Measurements from ENCODE around the gene CCDC40.

The CCDC40 gene

DNA sequence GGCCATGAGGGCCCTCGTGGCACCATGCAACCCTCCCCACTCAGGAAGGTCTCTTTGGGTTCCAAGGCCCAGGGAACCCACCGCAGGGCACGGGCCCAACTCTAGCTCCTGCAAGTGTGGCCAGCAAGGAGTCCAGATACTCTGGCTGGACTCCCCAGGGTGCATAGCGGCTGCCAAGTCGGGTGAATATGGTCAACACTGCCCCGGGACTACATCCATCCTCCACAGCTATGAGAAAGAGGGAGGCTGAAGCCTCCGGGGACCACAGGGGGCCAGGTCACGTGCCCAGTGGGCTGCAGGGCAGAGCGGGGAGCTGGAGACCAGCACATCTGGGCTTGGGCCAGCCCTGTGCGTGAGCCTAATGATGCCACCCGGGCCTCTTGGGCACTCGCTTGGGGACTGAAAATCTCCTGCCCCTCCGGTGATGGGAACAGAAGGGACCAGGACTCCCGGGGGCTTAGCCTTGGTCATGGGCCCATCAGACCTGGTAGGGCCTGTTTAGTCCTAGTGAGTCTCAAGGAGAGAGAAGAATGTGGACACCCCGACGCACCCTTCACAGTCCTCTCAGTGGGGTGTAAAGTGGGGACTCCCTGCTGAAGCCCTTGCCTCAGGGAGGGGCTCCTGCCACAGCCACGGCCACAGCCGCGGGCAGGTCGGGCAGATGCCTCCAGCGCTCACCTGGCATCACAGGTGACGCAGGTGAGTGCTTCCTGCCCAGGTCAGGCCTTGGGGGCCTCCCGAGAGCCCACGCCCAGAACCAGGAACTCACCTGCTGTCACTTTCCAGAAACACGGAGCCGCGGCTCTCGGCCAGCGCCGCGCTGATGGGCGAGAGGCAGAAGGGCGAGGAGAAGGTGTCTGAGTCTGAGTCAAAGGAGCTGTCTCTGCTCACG is 26.8 kb upstream of the CCDC40 start:
- Histone ChIP-seq H3K9ac (no peak overlapping the region), H3K4me3 (no peak overlapping the region)

DNA sequence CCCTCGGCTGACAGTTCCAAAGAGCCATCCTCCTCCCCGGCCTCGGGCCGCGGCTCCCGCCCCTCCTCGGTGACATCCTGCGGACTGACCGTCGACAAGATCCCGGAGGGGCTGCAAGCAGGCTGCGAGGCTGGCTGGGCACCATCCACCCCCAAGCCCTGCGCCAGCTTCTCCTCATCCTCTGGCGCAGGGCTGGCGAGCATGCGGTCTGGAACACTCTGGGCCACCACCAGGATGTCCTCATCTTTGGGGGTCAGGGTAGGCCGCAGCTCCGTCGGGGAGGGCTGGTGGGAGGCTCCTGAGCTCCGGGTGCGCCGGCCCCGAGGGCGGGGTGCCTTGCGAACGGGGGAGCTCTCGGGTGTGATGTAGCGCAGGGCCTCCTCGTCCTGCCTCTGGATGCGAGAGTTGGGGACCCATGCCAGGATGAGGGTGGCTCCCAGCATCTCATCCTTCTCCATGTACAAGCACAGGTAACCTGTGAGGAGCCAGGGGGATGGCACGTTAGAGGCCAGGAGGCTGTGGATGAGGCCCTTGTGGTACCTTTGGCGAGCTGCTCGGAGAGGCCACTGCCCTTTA is 26.1 kb upstream of the CCDC40 start:
- H3K4me1 ChIP-seq = peaks cover 0 to 20% (median 12%) of the 10 kb centered on the region in 10 experiments; a peak in 12 of 20 replicates
- peaks cover 8 to 21% (median 14%) of the 10 kb centered on the region in 11 experiments; a peak in 21 of 22 replicates for H3K9me3 ChIP-seq (replicated peaks in 1 of 11)
- H3K27me3 ChIP-seq = no peaks in the 10 kb centered on the region
- no peak overlapping the region for H3K9ac ChIP-seq
- H3K27ac ChIP-seq = no peak overlapping the region
- H3K4me2 ChIP-seq = no peak overlapping the region
- no peak for TF ChIP-seq Cebpa-rat (IDR thresholded peaks at IDR 0.05)
- H3K36me3 ChIP-seq = peaks cover 0 to 57% (median 23%) of the 10 kb centered on the region in 11 experiments; a peak in 16 of 22 replicates
- H3K4me3 ChIP-seq = no peak overlapping the region
- peaks cover 0 to 26% (median 0%) of the 10 kb centered on the region in 11 experiments; a peak in 9 of 22 replicates for H4K20me1 ChIP-seq

More for the DNA sequence above, 26.8 kb upstream of the CCDC40 start:
- Histone ChIP-seq H3K4me1 (peaks cover 0 to 24% (median 17%) of the 10 kb centered on the region in 10 experiments; a peak in 14 of 20 replicates), H3K27ac (no peak overlapping the region), H3K36me3 (peaks cover 0 to 50% (median 23%) of the 10 kb centered on the region in 11 experiments; a peak in 16 of 22 replicates), H3K27me3 (no peaks in the 10 kb centered on the region), H4K20me1 (peaks cover 0 to 26% (median 0%) of the 10 kb centered on the region in 11 experiments; a peak in 9 of 22 replicates), H3K4me2 (no peak overlapping the region), H3K9me3 (replicated peaks in 1 of 11) (peaks cover 6 to 13% (median 9%) of the 10 kb centered on the region in 11 experiments; a peak in 21 of 22 replicates)
- no peak for TF ChIP-seq Cebpa-rat (IDR thresholded peaks at IDR 0.05)

DNA sequence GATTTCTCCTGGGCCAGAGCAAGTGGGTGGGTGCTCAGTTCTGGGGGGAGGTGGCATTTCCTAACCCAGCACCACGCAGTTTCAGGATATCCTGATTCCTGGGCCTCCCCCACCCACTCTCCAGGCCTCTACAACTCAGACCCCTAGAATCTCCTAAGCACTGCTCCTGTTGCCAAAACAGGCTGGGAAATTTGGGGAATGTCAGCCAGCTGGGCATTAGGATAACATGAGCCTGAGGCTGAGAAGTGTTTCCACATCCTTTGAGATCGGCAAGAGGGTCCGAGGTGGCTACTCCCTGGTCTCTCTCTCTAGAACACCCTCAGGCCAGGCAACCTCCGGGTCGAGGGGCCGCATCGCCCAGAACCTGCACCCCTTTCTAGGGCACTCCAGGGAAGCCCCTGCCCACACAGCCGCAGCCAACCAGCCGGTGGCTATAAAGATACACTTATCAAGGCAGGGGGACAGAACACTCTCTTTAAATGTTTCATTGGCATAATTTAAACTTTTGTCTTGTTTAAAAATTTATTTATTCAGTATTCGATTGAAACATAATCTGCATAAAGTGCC is 24.4 kb upstream of the CCDC40 start:
- Histone ChIP-seq H3K27ac (no peak overlapping the region), H4K20me1 (peaks cover 0 to 23% (median 6%) of the 10 kb centered on the region in 11 experiments; a peak in 9 of 22 replicates), H3K9me3 (replicated peaks in 1 of 11) (peaks cover 8 to 25% (median 15%) of the 10 kb centered on the region in 11 experiments; a peak in 21 of 22 replicates), H3K4me3 (no peak overlapping the region), H3K36me3 (peaks cover 0 to 60% (median 23%) of the 10 kb centered on the region in 11 experiments; a peak in 16 of 22 replicates), H3K4me1 (peaks cover 0 to 13% (median 5%) of the 10 kb centered on the region in 10 experiments; a peak in 10 of 20 replicates), H3K27me3 (no peaks in the 10 kb centered on the region), H3K9ac (no peak overlapping the region), H3K4me2 (peak overlapping the region in 1 of 11 experiments; percentile 19; a peak in 3 of 22 replicates)
- no peak for TF ChIP-seq Cebpa-rat (IDR thresholded peaks at IDR 0.05)

DNA sequence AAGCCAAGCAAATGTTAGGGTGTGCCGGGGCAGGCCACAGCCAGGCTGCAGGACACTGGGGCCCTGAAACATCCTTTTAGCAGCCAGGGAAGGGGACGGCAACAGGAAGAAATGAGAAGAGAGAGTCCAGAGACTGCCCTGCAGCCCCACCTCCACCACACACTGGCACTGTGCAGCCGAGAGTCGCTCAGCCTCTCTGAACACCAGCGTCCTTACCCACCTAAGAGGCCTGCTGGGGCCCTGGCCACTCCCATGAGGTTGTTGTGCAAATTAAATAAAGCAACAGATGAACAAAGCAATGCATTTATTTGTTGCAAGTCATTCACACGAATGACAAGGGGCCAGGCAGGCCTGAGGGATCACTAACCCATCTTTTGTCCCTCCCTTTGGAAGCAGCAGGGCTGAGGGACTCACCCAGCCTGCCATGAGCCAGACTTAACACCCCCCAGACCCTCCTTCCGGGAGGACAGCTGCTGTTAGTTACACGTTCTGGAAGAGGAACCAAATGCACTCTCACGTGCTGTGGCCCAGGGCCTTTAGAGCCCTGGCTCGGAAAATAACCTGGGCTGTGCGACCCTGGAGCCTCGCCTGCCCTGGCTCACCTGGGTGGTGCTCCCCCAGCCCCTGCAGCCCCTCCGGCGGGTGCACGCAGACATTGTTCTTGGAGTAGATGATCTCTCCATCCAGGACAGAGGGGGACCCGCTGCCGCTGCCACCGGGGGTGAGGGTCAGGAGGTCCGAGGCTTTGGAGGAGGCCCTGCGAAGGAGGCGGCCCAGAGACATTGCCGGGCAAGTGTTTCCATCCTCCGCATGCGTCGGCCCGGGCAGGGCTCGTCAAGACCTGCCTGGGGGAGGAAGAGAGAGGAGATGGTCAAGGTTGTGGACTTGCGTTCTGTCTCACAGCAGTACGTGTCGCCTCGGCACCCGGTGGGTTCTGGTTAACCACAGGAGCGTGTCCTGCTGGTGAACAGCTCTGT is 23.4 kb upstream of the CCDC40 start:
- Histone ChIP-seq H3K27ac (no peak overlapping the region), H3K9ac (no peak overlapping the region), H3K4me2 (no peak overlapping the region), H3K4me3 (no peak overlapping the region), H3K4me1 (peaks cover 0 to 20% (median 9%) of the 10 kb centered on the region in 10 experiments; a peak in 10 of 20 replicates), H3K36me3 (peaks cover 0 to 60% (median 23%) of the 10 kb centered on the region in 11 experiments; a peak in 16 of 22 replicates), H3K27me3 (no peaks in the 10 kb centered on the region), H4K20me1 (peaks cover 0 to 22% (median 10%) of the 10 kb centered on the region in 11 experiments; a peak in 9 of 22 replicates), H3K9me3 (replicated peaks in 1 of 11) (peaks cover 8 to 25% (median 15%) of the 10 kb centered on the region in 11 experiments; a peak in 21 of 22 replicates)
- TF ChIP-seq Cebpa-rat (IDR thresholded peaks at IDR 0.05) = no peak

DNA sequence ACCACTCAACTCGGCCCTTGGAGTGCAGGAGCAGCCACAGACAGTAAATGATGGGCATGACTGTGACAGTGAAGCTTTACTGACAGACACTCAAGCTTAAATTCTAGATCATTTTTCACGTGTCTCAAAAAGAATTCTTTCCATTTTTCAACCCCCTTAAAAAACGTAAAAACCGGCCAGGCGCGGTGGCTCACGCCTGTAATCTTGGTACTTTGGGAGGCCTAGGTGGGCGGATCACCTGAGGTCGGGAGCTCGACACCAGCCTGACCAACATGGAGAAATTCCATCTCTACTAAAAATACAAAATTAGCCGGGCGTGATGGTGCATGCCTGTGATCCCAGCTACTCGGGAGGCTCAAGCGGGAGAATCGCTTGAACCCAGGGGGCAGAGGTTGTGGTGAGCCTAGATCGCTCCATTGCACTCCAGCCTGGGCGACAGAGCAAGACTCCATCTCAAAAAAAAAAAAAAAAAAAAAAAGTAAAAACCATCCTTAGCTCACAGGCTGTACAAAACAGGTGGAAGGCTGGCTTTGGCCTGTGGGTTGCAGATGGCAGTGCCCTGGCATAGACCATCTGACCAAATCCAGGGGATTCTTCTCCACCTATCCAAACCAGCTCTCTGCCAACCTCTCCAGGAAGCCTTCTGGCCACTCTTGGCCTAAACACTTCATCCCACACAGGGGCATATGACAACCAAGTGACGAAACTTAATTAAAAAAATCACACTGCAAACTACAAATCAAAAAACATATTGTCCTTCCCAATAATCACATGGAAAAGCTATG is 19.0 kb upstream of the CCDC40 start:
- H3K36me3 ChIP-seq = peaks cover 0 to 32% (median 12%) of the 10 kb centered on the region in 11 experiments; a peak in 16 of 22 replicates
- no peaks in the 10 kb centered on the region for H3K27me3 ChIP-seq
- H3K9ac ChIP-seq = no peak overlapping the region
- H3K4me3 ChIP-seq = no peak overlapping the region
- peaks cover 8 to 25% (median 15%) of the 10 kb centered on the region in 11 experiments; a peak in 21 of 22 replicates for H3K9me3 ChIP-seq (replicated peaks in 1 of 11)
- H3K4me1 ChIP-seq = peaks cover 0 to 12% (median 7%) of the 10 kb centered on the region in 10 experiments; a peak in 8 of 20 replicates
- H3K27ac ChIP-seq = no peak overlapping the region
- H3K4me2 ChIP-seq = peak overlapping the region in 5 of 11 experiments; percentile 18 to 50 (median 29); a peak in 7 of 22 replicates
- H4K20me1 ChIP-seq = peaks cover 0 to 44% (median 25%) of the 10 kb centered on the region in 11 experiments; a peak in 13 of 22 replicates
- no peak for TF ChIP-seq Cebpa-rat (IDR thresholded peaks at IDR 0.05)

DNA sequence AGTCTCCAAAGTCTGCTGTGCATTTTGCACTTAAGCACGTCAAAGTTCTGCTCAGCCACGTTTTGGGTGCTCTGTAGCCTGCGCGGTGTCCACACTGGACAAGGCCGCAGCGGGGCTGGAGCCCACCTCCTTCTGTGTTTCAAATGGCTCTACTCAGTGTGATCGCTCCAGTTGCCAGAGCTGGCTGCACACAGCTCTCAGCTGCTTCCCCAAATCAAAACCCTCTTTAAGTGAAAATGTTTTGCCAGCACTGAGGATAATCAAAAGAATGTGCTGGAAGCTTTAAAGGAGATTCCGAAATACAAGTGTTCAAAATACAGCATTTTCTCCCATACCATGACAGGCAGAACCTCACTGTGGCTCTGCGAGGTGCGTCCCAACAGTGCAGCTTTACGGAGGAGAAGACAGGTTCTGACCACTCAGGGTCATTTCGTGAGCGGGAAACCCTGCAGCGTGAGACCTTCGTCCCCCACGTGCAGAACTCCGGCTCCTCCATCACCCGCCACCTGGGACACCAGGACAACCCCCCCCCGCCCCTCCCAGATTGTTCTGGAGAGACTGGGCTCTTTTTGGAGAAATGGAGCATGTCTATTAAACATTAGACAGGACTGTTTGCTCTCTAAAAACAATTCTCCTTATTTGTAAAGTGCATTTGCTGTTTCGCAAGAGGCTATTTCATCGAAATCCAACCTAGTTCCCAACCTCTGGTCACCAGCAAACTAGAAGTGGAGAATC is 17.4 kb upstream of the CCDC40 start:
- peaks cover 0 to 60% (median 35%) of the 10 kb centered on the region in 11 experiments; a peak in 14 of 22 replicates for H4K20me1 ChIP-seq
- H3K4me1 ChIP-seq = peaks cover 0 to 12% (median 7%) of the 10 kb centered on the region in 10 experiments; a peak in 9 of 20 replicates
- H3K4me2 ChIP-seq = no peak overlapping the region
- TF ChIP-seq Cebpa-rat (IDR thresholded peaks at IDR 0.05) = no peak
- no peaks in the 10 kb centered on the region for H3K27me3 ChIP-seq
- H3K9ac ChIP-seq = no peak overlapping the region
- peaks cover 0 to 15% (median 0%) of the 10 kb centered on the region in 11 experiments; a peak in 5 of 22 replicates for H3K36me3 ChIP-seq
- H3K9me3 ChIP-seq (replicated peaks in 1 of 11) = peaks cover 7 to 18% (median 10%) of the 10 kb centered on the region in 11 experiments; a peak in 21 of 22 replicates
- no peak overlapping the region for H3K27ac ChIP-seq
- H3K4me3 ChIP-seq = no peak overlapping the region

DNA sequence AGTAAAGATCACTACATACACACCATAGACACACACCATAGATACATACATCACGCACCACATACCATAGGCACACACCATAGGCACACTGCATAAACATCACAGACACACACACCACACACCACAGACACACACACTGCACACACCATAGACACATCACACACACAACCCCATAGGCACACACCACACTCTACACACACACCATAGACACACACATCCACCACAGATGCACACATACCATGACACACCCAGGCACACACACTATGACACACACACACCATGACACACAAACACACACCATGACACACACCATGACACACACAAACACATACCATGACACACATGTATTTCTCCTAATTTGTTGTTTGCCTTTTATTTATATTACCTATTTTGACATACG is 14.8 kb upstream of the CCDC40 start:
- TF ChIP-seq Cebpa-rat (IDR thresholded peaks at IDR 0.05) = no peak
- Histone ChIP-seq H3K4me2 (no peak overlapping the region), H3K9ac (no peak overlapping the region), H3K27ac (no peak overlapping the region), H3K9me3 (replicated peaks in 1 of 11) (no peaks in the 10 kb centered on the region), H3K27me3 (no peaks in the 10 kb centered on the region), H3K4me3 (no peak overlapping the region), H3K4me1 (peaks cover 0 to 16% (median 8%) of the 10 kb centered on the region in 10 experiments; a peak in 10 of 20 replicates), H3K36me3 (no peaks in the 10 kb centered on the region), H4K20me1 (peaks cover 0 to 67% (median 39%) of the 10 kb centered on the region in 11 experiments; a peak in 14 of 22 replicates)

All from BLaER1 treated with 17β-estradiol and CSF1 and Interleukin-3, amounts not matched to agents 10 nM and 100 nM (cell line).